A549 (cell line): ENCODE results near the gene NCDN.

Experiments used
- CBX2 ChIP-seq: fragments of 200-600 bp; sonication (generic); IDR thresholded peaks from 2 replicates; pipeline ENCODE4 v1.6.1; 2016; ENCODE audit warnings: low read depth, mild to moderate bottlenecking, borderline replicate concordance
- CEBPB ChIP-seq, 2 experiments: fragments of >200 bp in 1 of 2; sonication (Bioruptor Twin) in 1 of 2; formaldehyde crosslinking in 1 of 2; IDR thresholded peaks; 2 replicates each; pipeline ENCODE4 v1.6.1; 2012 to 2016
- CHD4 ChIP-seq: fragments of 200-600 bp; sonication (generic); IDR thresholded peaks from 2 replicates; pipeline ENCODE4 v1.6.1; 2016; ENCODE audit warnings: antibody characterized with exemption, mild to moderate bottlenecking, borderline replicate concordance
- HOXB13 ChIP-seq: fragments of 250-450 bp; sonication (Bioruptor Pico); IDR thresholded peaks from 2 replicates; pipeline ENCODE4 v1.5.0; 2020; ENCODE audit warnings: low read depth, mild to moderate bottlenecking, moderate library complexity
- RCOR1 ChIP-seq: fragments of 150-350 bp; IDR thresholded peaks from 2 replicates; pipeline ENCODE4 v1.6.1; 2014; ENCODE audit warnings: antibody characterized with exemption, low read length, low read depth
- RFX5 ChIP-seq: fragments of 450-650 bp; IDR thresholded peaks from 2 replicates; pipeline ENCODE4 v1.7.1; 2014; ENCODE audit warnings: antibody characterized with exemption, mild to moderate bottlenecking, moderate library complexity
- SMC3 ChIP-seq: fragments of >200 bp; sonication (Bioruptor Twin); formaldehyde crosslinking; IDR thresholded peaks from 3 replicates; pipeline ENCODE4 v1.6.1; 2018; ENCODE audit warnings: inconsistent platforms
- ZNF302 ChIP-seq: fragments of 250-450 bp; sonication (Bioruptor Pico); IDR thresholded peaks from 2 replicates; pipeline ENCODE4 v1.9.0; 2021; ENCODE audit warnings: inconsistent platforms, mild to moderate bottlenecking, moderate library complexity
- TF ChIP-seq, protein P1 (sequence below): fragments of >200 bp; sonication (Bioruptor Twin); formaldehyde crosslinking; IDR thresholded peaks from 3 replicates; pipeline ENCODE4 v1.5.1; 2016
- TF ChIP-seq, protein P2 (sequence below): IDR thresholded peaks from 2 replicates; pipeline ENCODE4 v1.6.1; 2012
- TF ChIP-seq, protein P3 (sequence below): fragments of 250-450 bp; sonication (Bioruptor Pico); IDR thresholded peaks from 2 replicates; pipeline ENCODE4 v1.5.0; 2021; ENCODE audit warnings: mild to moderate bottlenecking, moderate library complexity, borderline replicate concordance
- TF ChIP-seq, protein P4 (sequence below): fragments of 450-650 bp; IDR thresholded peaks from 2 replicates; pipeline ENCODE4 v1.6.1; 2014; ENCODE audit warnings: antibody characterized with exemption

DNA sequence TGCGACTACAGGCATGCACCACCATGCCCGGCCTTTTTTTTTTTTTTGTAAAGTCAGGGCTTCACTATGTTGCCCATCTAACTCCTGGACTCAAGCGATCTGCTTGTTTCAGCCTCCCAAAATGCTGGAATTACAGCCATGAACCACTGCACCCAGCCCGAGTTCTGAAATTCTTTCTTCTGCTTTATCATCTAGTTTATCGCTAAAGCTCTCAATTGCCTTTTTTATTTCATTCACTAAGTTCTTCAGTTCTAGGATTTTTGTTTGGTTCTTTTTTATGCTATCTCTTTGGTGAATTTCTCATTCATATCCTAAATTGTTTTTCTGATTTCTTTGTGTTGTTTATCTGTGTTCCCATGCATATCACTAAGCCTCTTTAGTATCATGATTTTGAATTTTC is 27.4 kb upstream of the NCDN start:
- TF ChIP-seq, protein P1, sequence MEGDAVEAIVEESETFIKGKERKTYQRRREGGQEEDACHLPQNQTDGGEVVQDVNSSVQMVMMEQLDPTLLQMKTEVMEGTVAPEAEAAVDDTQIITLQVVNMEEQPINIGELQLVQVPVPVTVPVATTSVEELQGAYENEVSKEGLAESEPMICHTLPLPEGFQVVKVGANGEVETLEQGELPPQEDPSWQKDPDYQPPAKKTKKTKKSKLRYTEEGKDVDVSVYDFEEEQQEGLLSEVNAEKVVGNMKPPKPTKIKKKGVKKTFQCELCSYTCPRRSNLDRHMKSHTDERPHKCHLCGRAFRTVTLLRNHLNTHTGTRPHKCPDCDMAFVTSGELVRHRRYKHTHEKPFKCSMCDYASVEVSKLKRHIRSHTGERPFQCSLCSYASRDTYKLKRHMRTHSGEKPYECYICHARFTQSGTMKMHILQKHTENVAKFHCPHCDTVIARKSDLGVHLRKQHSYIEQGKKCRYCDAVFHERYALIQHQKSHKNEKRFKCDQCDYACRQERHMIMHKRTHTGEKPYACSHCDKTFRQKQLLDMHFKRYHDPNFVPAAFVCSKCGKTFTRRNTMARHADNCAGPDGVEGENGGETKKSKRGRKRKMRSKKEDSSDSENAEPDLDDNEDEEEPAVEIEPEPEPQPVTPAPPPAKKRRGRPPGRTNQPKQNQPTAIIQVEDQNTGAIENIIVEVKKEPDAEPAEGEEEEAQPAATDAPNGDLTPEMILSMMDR, result no peak
- no peak for TF ChIP-seq HOXB13 (CRISPR knock-in tag)
- TF ChIP-seq CHD4, result no peak
- TF ChIP-seq, protein P2, sequence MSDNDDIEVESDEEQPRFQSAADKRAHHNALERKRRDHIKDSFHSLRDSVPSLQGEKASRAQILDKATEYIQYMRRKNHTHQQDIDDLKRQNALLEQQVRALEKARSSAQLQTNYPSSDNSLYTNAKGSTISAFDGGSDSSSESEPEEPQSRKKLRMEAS, result no peak
- no peak for TF ChIP-seq RFX5
- no peak for TF ChIP-seq SMC3
- TF ChIP-seq, protein P3, sequence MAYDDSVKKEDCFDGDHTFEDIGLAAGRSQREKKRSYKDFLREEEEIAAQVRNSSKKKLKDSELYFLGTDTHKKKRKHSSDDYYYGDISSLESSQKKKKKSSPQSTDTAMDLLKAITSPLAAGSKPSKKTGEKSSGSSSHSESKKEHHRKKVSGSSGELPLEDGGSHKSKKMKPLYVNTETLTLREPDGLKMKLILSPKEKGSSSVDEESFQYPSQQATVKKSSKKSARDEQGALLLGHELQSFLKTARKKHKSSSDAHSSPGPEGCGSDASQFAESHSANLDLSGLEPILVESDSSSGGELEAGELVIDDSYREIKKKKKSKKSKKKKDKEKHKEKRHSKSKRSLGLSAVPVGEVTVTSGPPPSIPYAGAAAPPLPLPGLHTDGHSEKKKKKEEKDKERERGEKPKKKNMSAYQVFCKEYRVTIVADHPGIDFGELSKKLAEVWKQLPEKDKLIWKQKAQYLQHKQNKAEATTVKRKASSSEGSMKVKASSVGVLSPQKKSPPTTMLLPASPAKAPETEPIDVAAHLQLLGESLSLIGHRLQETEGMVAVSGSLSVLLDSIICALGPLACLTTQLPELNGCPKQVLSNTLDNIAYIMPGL (CRISPR knock-in tag), result no peak
- no peak for TF ChIP-seq ZNF302 (CRISPR knock-in tag)
- TF ChIP-seq, protein P4, sequence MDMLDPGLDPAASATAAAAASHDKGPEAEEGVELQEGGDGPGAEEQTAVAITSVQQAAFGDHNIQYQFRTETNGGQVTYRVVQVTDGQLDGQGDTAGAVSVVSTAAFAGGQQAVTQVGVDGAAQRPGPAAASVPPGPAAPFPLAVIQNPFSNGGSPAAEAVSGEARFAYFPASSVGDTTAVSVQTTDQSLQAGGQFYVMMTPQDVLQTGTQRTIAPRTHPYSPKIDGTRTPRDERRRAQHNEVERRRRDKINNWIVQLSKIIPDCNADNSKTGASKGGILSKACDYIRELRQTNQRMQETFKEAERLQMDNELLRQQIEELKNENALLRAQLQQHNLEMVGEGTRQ, result no peak
- no peak for TF ChIP-seq CEBPB (IDR thresholded peaks at IDR 0.05)
- no peak for TF ChIP-seq RCOR1
- no peak for TF ChIP-seq CBX2
